Epidermal melanocyte (primary cell): ENCODE results near the gene ASPSCR1.

Experiments
- DNase-seq: peaks from one replicate; pipeline ENCODE4 v3.0.0; 2011; ENCODE audit warnings: low spot score; ENCODE audit not compliant: insufficient read length

The ASPSCR1 gene

DNA sequence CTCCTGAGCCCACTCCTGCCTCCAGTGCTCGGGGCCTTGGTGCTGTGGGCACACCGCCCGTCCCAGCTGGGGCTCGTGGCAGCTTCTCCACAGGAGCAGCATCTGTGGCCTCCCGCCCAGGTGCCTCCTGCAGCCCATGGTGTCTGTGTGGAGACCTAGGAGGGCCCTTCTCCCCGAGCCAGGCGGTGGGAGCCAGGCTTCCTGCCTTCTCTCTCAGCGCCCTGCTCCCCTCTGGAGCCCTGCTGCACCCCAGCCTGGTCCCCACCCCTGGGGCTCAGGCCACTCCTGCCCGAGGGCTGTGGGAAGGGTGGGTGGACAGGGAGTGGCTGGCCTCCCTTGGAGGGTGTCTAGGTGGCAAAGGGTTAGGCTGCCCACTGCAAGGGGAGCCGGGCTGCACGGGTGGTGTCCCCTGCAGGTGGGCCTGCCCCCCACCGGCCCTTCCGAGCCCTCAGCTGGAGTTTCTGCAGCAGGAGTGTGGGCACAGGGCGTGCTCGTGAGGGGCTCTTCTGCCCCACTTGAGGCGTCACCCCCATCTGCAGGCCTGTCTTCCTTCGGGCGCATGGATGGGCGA lies 34.3 kb downstream of the ASPSCR1 start:
- DNase-seq, result no peak

- DNase-seq, result no peak
Observed at GRCh38 chr17:82012261-82012639, 34.8 kb downstream of the ASPSCR1 start.

GRCh38 chr17:82012640-82013295 lies 35.3 kb downstream of the ASPSCR1 start:
- peak; percentile 59 for DNase-seq

GRCh38 chr17:82013341-82013740 lies 35.9 kb downstream of the ASPSCR1 start:
- DNase-seq, result peak; percentile 90

GRCh38 chr17:82013772-82014321 lies 36.4 kb downstream of the ASPSCR1 start:
- no peak for DNase-seq

DNA sequence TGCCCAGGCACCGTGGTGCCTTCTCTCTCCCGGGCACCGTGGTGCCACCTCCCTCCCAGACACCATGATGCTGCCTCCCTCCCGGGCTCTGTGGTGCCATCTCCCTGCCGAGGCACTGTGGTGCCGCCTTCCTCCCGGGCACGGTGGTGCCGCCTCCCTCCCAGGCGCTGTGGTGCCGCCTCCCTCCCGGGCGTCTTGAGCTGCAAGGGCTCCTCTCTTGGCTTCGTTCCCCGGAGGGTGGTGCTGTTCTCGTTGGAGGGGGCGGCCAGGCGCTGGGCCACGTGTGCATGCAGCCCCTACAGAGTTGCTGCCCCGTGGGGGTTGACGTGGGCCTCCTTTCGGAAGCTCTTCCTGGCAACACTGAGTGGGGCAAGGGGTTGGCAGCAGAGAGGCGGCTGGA lies 37.0 kb downstream of the ASPSCR1 start:
- no peak for DNase-seq

- no peak for DNase-seq
Observed at GRCh38 chr17:82014971-82015310, 37.5 kb downstream of the ASPSCR1 start.

DNA sequence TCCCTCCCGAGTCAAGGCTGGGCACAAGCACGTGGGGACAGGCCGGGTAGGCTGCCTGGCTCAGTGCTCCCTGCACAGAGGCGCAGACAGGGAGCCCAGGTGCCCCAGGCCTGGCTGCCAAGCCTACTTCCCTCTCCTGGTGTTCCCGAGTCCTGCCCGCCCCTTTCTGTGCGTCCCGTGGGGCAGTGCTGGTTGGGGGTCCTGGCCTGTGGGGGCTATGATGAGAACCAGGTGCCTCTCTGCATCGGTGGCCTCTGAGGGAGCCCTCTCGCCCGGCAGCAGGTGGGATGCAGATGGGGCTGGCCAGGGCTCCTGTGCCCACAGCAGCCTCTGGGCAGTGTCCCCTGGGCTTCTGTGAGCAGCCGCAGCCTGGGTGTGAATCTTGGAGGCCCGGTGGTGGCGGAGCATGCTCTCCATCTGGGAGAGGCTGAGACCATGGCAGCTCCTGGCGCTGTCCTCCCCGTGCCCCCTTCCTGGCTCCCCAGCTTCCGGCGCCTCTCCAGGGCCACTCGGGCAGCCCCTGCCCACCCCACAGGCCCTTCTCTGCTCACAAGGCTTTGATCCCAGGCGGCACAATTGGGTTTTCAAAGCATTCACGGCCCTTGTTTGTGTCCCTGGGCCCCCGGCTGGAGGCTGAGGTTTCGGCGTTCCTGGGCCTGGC lies 38.0 kb downstream of the ASPSCR1 start:
- no peak for DNase-seq

DNA sequence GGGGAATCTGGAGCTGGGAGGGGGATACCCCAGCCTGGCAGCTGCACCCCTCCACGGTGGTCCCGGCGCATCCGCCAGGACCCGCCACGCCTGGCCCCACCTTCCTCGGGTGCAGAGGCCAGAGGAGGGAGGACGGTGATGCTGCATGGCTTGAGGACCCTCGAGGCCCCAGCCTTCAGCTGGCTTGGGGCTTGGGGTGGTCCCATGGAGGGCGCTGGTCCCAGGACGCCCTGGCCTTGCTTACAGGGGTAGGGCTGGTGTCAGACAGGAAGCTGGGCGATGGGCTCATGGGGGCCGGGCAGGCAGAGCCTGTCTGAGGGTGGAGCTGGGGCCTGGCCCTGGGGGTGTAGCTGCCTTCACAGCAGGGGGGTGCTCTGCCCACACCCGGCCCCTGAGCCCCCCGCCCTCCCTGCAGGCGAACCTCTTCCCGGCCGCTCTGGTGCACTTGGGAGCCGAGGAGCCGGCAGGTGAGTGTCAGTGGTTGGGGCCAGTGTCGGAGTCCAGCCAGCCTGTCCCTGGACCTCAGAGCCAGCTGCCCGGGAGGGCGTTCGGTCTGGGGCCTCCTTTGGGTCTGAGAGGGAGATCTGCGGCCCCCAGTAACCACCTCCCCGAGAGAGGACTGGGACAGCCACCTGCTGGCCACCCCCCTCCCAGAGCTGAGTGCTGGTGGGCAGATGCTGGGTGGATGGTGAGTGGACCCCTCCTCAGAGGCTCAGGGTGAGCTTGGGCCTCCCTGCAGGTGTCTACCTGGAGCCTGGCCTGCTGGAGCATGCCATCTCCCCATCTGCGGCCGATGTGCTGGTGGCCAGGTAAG lies 38.8 kb downstream of the ASPSCR1 start:
- DNase-seq, result no peak

DNA sequence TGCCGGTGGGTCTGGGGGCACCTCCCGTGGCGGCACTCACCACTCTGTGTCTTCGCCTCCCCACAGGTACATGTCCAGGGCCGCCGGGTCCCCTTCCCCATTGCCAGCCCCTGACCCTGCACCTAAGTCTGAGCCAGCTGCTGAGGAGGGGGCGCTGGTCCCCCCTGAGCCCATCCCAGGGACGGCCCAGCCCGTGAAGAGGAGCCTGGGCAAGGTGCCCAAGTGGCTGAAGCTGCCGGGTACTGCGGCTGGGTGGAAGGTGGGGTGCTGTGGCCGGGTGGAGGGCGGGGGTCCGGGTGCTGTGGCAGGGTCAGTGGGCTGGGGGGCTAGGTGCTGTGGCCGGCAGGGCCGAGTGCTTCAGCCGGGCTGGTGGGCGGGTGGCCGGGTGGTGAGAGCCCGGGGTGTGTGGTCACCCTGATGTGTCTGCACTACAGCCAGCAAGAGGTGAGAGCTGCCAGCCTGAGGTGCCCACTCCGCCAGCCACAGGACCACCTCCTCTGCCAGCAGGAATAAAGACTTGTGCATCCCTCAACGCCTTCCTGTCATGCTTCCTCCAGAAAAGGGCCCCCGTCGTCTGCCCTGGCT lies 39.5 kb downstream of the ASPSCR1 start:
- DNase-seq, result no peak

- DNase-seq, result no peak
Observed at GRCh38 chr17:82017612-82018151, 40.3 kb downstream of the ASPSCR1 start.

- DNase-seq, result no peak
Observed at GRCh38 chr17:82018152-82018988, 40.9 kb downstream of the ASPSCR1 start.

- no peak for DNase-seq
Observed at GRCh38 chr17:82018989-82019689, 41.7 kb downstream of the ASPSCR1 start.

DNA sequence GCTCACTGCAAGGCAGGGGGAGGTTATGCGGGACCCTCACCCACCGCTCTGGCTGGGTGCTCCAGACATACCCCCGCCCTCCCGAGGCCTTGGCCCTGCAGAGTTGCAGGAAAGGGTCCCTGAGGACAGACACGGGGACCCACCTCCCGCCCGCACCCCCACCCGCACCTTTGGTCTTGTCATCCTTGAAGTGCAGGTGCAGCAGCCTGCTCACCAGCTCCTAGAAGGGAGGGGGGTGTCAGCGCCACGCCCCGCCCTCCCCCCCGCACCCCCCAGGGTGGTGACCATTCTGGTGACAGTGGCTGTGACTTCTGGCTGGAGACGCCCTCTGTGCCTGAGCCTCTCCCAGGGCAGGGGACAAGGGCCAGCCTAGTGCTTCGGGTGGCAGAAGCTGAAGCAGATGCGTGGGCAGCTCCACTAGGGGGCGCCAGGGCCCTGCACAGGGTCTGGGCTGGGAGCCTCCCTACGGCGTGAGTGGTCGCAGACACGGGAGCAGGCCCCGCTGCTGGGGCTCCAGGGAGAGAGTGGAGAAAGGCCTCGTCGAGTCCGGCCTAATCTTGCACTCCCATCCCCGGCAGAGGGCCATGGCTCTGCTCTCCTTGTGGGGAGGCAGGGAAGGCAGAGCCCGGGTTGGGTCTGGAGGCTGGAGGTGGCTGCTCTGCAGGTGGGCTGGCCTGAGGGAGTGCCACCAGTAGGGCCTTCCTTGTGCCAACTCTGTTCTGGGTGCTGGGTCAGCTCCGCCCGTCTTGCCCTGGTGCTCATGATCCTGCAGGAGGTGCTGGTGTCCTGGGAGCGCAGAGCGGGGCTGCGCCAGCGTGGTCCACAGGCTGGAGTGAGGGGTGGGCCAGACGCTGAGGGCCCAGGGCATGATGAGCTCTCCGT lies 42.5 kb downstream of the ASPSCR1 start:
- no peak for DNase-seq

DNA sequence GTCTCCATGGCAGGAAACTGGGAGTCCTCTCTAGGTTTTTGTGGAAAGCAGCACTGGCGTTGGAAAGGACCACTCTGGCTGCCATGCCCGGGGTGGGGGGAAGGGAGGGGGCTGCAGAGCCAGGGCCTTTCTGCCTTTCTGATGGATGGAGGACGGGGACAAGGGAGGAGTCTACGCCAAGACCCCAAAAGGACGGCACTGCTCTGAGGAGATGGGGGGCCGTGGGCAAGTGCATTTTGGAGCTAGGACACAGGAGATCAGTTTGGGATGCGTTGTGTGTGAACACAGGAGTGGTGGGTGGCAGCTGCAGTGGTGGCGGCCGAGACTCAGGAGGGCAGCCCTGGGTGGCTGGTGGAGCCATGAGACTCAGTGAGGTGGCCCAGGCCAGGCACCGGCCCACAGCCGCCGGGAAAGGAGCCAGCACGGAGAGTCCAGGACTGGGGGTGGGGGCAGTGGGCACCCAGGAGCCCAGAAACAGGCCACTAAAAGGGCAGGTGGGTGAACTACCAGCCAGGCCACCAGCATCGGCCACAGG lies 43.2 kb downstream of the ASPSCR1 start:
- DNase-seq, result no peak

DNA sequence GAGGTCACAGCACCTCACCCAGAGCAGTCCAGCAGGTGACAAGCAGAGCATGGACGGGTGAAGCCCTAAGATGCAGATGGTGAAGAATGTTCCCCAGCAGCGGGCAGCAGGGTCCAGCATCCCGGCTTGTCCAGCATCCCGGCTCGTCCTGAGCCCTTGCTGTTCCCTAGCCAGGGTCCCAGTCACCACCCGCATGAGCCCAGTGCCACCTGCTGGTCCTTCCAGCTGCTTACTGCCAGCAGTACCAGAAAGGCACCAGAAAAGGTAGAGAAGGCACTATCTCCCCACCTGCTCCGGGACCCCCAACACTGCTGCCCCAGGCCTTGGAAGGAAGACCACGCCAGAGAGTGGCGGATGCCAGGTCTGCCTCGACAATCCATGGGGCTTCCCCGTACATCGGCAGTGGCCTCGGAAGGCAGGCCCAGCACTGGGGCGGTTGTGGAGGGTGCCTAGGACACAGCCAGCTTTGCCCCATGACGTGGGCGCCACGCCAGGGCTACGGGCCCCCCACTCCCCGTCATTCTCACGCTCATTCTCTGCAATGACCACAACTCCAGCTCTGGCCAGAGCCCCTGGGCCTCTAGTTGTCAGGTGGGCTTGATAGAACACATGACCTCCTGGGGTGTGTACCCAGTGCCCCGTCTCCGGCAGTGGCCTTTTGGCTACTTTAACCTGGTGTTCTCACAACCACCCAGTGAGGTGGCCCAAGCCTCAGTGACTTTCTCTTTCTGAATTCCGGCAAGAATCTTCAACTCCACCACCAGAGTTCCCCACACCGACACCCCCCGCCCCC lies 43.9 kb downstream of the ASPSCR1 start:
- DNase-seq, result peak; percentile 82

GRCh38 chr17:82021900-82022309 lies 44.5 kb downstream of the ASPSCR1 start:
- DNase-seq, result no peak
